Gastroesophageal sphincter (tissue), 4 donors: ENCODE measurements around the gene RRP9. TPM values are rescaled to one million over a fixed set of nuclear protein-coding genes. Genes with fewer than 3 reads are reported as not detected.
"Not testable (repeated sequence)": the region's sequence is repeated elsewhere in the genome, so short reads cannot be mapped to it uniquely, and the experiment has no call there.

ENCODE experiments used
- ATAC-seq: fragments of 150-250 bp; one replicate; pipeline ENCODE4 v1.9.1; 2016; ENCODE audit warnings: mild to moderate bottlenecking, moderate library complexity
- H3K27ac ChIP-seq, 4 donors: fragments of 200-600 bp; sonication (generic) in 3 of 4; 1 replicate in 3 of 4; 2 replicates in 1 of 4; pipeline ENCODE4 v1.5.1; 2016 to 2019
- H3K27me3 ChIP-seq: fragments of 200-600 bp; sonication (generic); one replicate; pipeline ENCODE4 v1.5.1; 2019
- H3K36me3 ChIP-seq, 2 donors: fragments of 200-600 bp; sonication (generic); one replicate each; pipeline ENCODE4 v1.5.1; 2019; ENCODE audit warnings: control low read depth in 1 of 2
- H3K4me1 ChIP-seq, 3 donors: fragments of 200-600 bp; sonication (generic); 1 replicate in 2 of 3; 2 replicates in 1 of 3; pipeline ENCODE4 v1.5.1; 2016 to 2019; ENCODE audit warnings: control low read depth in 2 of 3
- H3K4me3 ChIP-seq, 2 donors: fragments of 200-600 bp; sonication (generic); one replicate each; pipeline ENCODE4 v1.5.1; 2019; ENCODE audit warnings: mild to moderate bottlenecking in 1 of 2, moderate library complexity in 1 of 2
- H3K9me3 ChIP-seq, 3 donors: fragments of 200-600 bp; sonication (generic); one replicate each; pipeline ENCODE4 v1.5.1; 2017 to 2019; ENCODE audit warnings: control low read depth in 2 of 3
- CTCF ChIP-seq, 4 experiments: fragments of 200-600 bp in 2 of 4; fragments of 450-650 bp in 2 of 4; sonication (generic) in 1 of 4; IDR thresholded peaks; one replicate each; pipeline ENCODE4 v1.5.1; 2017 to 2019; ENCODE audit warnings: antibody characterized with exemption in 4 of 4, mild to moderate bottlenecking in 2 of 4, moderate library complexity in 2 of 4
- EP300 ChIP-seq: sonication (generic); formaldehyde crosslinking; IDR thresholded peaks from one replicate; pipeline ENCODE4 v1.6.1; 2017; ENCODE audit warnings: antibody characterized with exemption, mild to moderate bottlenecking
- POLR2A ChIP-seq, 2 donors: fragments of 450-650 bp; IDR thresholded peaks; one replicate each; pipeline ENCODE4 v1.6.1; 2017; ENCODE audit warnings: antibody characterized with exemption in 2 of 2, mild to moderate bottlenecking in 2 of 2, moderate library complexity in 1 of 2
- POLR2AphosphoS5 ChIP-seq: sonication (generic); formaldehyde crosslinking; IDR thresholded peaks from one replicate; pipeline ENCODE4 v1.6.1; 2017; ENCODE audit warnings: antibody characterized with exemption
- WGBS, 2 donors: methylation state at CpG; one replicate each; pipeline ENCODE4 v1.1.5; 2018; ENCODE audit warnings: low coverage in 1 of 2; 5-methylcytosine and 5-hydroxymethylcytosine counted together
- total RNA-seq, 4 donors: library from RNA; depleted of rRNA; stranded (reverse); fragments of >200 nt; gene quantifications; one replicate each; pipeline ENCODE4 v1.1.0, GENCODE V29; 2016

RRP9 gene
- 10 to 100 TPM in 2 of 4 donors, 1 to 10 TPM in 2; 5.3 to 14.8 (median 10.9) TPM for total RNA-seq

GRCh38 chr3:51941798-51942602 lies at the start of gene RRP9, which contains the start of gene PARP3:
TSS of gene RRP9 (minus strand) at chr3:51941904. CDS start at chr3:51941867, 37 bp downstream.
TSS of gene PARP3 (plus strand) at chr3:51942363. CDS start at chr3:51943356, 993 bp downstream.
- no peaks in the 10 kb centered on the region for H3K27me3 ChIP-seq
- H3K36me3 ChIP-seq = peaks cover 0 to 55% of the 10 kb centered on the region in 2 donors
- peak; percentile 97 for ATAC-seq
- H3K27ac ChIP-seq = peak within 1 kb of the TSS; percentile 81 to 91 (median 88)
- peak within 1 kb of the TSS; percentile 58 to 86 for H3K4me3 ChIP-seq
- peaks cover 0 to 43% (median 22%) of the 10 kb centered on the region in 3 donors for H3K4me1 ChIP-seq
- TF ChIP-seq EP300 (no peak), POLR2A (IDR thresholded peaks at IDR 0.05) (peak; percentile 73 to 75), POLR2AphosphoS5 (peak; percentile 69), CTCF (IDR thresholded peaks at IDR 0.05) (peak in 3 of 4 experiments; percentile 99 to 100 (median 99))
- WGBS, 2 donors = 0 to 4% methylated on average over 5 of the region's 67 CpGs
- H3K9me3 ChIP-seq = no peaks in the 10 kb centered on the region

- not testable (repeated sequence) for H3K9me3 ChIP-seq, ATAC-seq, H3K4me3 ChIP-seq, H3K27me3 ChIP-seq
- WGBS, 2 donors = no CpG with 5 or more reads among the region's 38 CpGs
- H3K4me1 ChIP-seq = peaks cover 0 to 53% (median 15%) of the 10 kb centered on the region in 3 donors
- peaks cover 0 to 41% of the 10 kb centered on the region in 2 donors for H3K36me3 ChIP-seq
- H3K27ac ChIP-seq = peak overlapping the region in 3 of 4 donors; percentile 49 to 54 (median 51)
Measured at GRCh38 chr3:51990501-51990971, 48.8 kb upstream of the RRP9 start.

GRCh38 chr3:51988286-51989146 lies 46.8 kb upstream of the RRP9 start:
- TF ChIP-seq POLR2A (IDR thresholded peaks at IDR 0.05) = no peak
- no peak for TF ChIP-seq CTCF (IDR thresholded peaks at IDR 0.05)
- TF ChIP-seq EP300 = no peak
- TF ChIP-seq POLR2AphosphoS5 = no peak
- Histone ChIP-seq H3K9me3 (no peaks in the 10 kb centered on the region), H3K4me1 (peaks cover 0 to 43% (median 7%) of the 10 kb centered on the region in 3 donors), H3K27ac (peak overlapping the region in 1 of 4 donors; percentile 54), H3K27me3 (no peaks in the 10 kb centered on the region), H3K36me3 (peaks cover 0 to 25% of the 10 kb centered on the region in 2 donors), H3K4me3 (no peak overlapping the region)
- no peak for ATAC-seq
- 71 to 76% methylated on average over 12 to 14 of the region's 15 CpGs for WGBS, 2 donors

GRCh38 chr3:51987568-51987967 lies 45.9 kb upstream of the RRP9 start:
- Histone ChIP-seq H3K27me3 (no peaks in the 10 kb centered on the region), H3K9me3 (no peaks in the 10 kb centered on the region), H3K4me1 (peaks cover 0 to 44% (median 9%) of the 10 kb centered on the region in 3 donors), H3K4me3 (no peak overlapping the region), H3K27ac (no peak overlapping the region), H3K36me3 (peaks cover 0 to 16% of the 10 kb centered on the region in 2 donors)
- ATAC-seq = no peak
- 85 to 100% methylated on average over 2 to 6 of the region's 7 CpGs for WGBS, 2 donors
- TF ChIP-seq EP300 = no peak
- TF ChIP-seq CTCF (IDR thresholded peaks at IDR 0.05) = no peak
- TF ChIP-seq POLR2AphosphoS5 = no peak
- TF ChIP-seq POLR2A (IDR thresholded peaks at IDR 0.05) = no peak
